Amniotic epithelial cell (primary cell): Measurements from ENCODE around the gene NELFA.

Experiments used
- DNase-seq: peaks from one replicate; pipeline ENCODE4 v3.0.0-alpha.2; 2010; ENCODE audit warnings: low read depth

Gene NELFA

GRCh38 chr4:1933700-1934099 is 75.1 kb downstream of the NELFA start:
- no peak for DNase-seq

- no peak for DNase-seq
Measured at GRCh38 chr4:1932736-1933135, 76.0 kb downstream of the NELFA start.
